Measurements from ENCODE around the gene VASN.

Gene VASN

GRCh38 chr16:4412854-4413253 is 41.2 kb downstream of the VASN start:
- CTCF ChIA-PET = interaction anchor here (0.6 to 2.3 kb wide), 2 partner anchors 10 to 206 kb away, joined by 3 to 8 read pairs; no protein-coding TSS in a partner anchor
- POLR2A ChIA-PET = no interaction called here

GRCh38 chr16:4414187-4414917 is 42.7 kb downstream of the VASN start:
- DNase-seq (ENCODE audit: extremely low spot score) = no peak
- no peak for TF ChIP-seq SUZ12 (IDR thresholded peaks at IDR 0.05)
- no peak for TF ChIP-seq HDGF (IDR thresholded peaks at IDR 0.05; ENCODE audit: borderline replicate concordance)
- TF ChIP-seq FOXK2 (IDR thresholded peaks at IDR 0.05) = no peak
- TF ChIP-seq L3MBTL2 (conservative IDR thresholded peaks at IDR 0.05) = no peak
- no peak for TF ChIP-seq NFRKB (IDR thresholded peaks at IDR 0.05)
- no peak for TF ChIP-seq FOXM1 (IDR thresholded peaks at IDR 0.05; ENCODE audit: borderline replicate concordance)
- TF ChIP-seq ARNT (IDR thresholded peaks at IDR 0.05) = no peak
- no peak for TF ChIP-seq BHLHE40 (IDR thresholded peaks at IDR 0.05; ENCODE audit: borderline replicate concordance)
- no peak for TF ChIP-seq TARDBP (IDR thresholded peaks at IDR 0.05)
- no peak for TF ChIP-seq ZNF384 (IDR thresholded peaks at IDR 0.05)
- TF ChIP-seq CTBP1 (IDR thresholded peaks at IDR 0.05; ENCODE audit: borderline replicate concordance) = no peak
- TF ChIP-seq, protein P1, sequence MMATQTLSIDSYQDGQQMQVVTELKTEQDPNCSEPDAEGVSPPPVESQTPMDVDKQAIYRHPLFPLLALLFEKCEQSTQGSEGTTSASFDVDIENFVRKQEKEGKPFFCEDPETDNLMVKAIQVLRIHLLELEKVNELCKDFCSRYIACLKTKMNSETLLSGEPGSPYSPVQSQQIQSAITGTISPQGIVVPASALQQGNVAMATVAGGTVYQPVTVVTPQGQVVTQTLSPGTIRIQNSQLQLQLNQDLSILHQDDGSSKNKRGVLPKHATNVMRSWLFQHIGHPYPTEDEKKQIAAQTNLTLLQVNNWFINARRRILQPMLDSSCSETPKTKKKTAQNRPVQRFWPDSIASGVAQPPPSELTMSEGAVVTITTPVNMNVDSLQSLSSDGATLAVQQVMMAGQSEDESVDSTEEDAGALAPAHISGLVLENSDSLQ (IDR thresholded peaks at IDR 0.05) = no peak
- no peak for TF ChIP-seq SP1 (IDR thresholded peaks at IDR 0.05)
- no peak for TF ChIP-seq ELF4 (IDR thresholded peaks at IDR 0.05)
- no peak for TF ChIP-seq LEF1 (IDR thresholded peaks at IDR 0.05; ENCODE audit: borderline replicate concordance)
- TF ChIP-seq FOXA1 (IDR thresholded peaks at IDR 0.05) = no peak
- CTCF ChIA-PET = interaction anchor here (0.8 to 5.8 kb wide), 2 partner anchors 11 to 44 kb away, joined by 3 to 54 read pairs; no protein-coding TSS in a partner anchor
- POLR2A ChIA-PET = interaction anchor here (1.2 to 1.6 kb wide), 2 partner anchors 11 to 12 kb away, joined by 3 to 5 read pairs; no protein-coding TSS in a partner anchor

More at GRCh38 chr16:4412854-4413253, 41.2 kb downstream of the VASN start:
- TF ChIP-seq BHLHE40 (IDR thresholded peaks at IDR 0.05; ENCODE audit: borderline replicate concordance) = no peak
- no peak for TF ChIP-seq SUZ12 (IDR thresholded peaks at IDR 0.05)
- TF ChIP-seq FOXK2 (IDR thresholded peaks at IDR 0.05) = no peak
- TF ChIP-seq ELF4 (IDR thresholded peaks at IDR 0.05) = no peak
- TF ChIP-seq FOXM1 (IDR thresholded peaks at IDR 0.05; ENCODE audit: borderline replicate concordance) = no peak
- no peak for TF ChIP-seq LEF1 (IDR thresholded peaks at IDR 0.05; ENCODE audit: borderline replicate concordance)
- no peak for TF ChIP-seq L3MBTL2 (conservative IDR thresholded peaks at IDR 0.05)
- no peak for TF ChIP-seq ARNT (IDR thresholded peaks at IDR 0.05)
- TF ChIP-seq TARDBP (IDR thresholded peaks at IDR 0.05) = no peak
- no peak for TF ChIP-seq SP1 (IDR thresholded peaks at IDR 0.05)
- no peak for TF ChIP-seq CTBP1 (IDR thresholded peaks at IDR 0.05; ENCODE audit: borderline replicate concordance)
- TF ChIP-seq FOXA1 (IDR thresholded peaks at IDR 0.05) = no peak
- TF ChIP-seq ZNF384 (IDR thresholded peaks at IDR 0.05) = no peak
- DNase-seq (ENCODE audit: extremely low spot score) = no peak

DNA sequence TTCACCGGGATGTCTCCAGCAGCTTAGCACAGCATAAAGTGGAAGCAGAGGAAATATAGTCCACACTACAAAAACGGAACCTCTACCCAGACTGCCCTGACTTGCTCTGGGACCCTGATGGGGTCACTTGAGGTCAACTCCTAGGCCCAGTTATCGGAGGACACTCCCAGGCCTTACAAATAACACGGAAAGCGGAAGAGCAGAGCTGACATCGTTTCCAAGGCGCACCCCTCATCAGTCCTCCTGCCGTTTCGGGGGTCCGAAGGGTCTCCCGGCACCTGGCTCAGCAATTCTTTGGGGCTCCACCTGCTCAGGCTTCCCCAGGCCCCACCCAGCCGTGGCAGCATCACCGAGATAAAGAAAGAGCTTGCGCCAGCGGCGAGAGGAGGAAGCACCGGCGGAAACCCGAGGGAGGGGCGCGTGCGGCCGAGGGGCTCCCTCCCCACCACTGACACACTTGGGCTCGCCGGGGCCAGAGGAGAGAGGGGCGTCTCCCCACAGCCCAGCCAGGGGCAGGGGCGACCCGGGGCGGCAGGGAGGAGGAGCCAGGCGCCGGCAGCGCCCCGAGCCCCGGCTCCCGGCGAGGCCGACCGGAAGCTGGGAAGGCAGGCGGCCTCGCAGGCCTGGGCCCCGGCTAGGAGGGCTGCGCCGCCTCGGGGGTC is 44.0 kb downstream of the VASN start:
- no peak for TF ChIP-seq LEF1 (IDR thresholded peaks at IDR 0.05; ENCODE audit: borderline replicate concordance)
- no peak for TF ChIP-seq CTBP1 (IDR thresholded peaks at IDR 0.05; ENCODE audit: borderline replicate concordance)
- TF ChIP-seq FOXM1 (IDR thresholded peaks at IDR 0.05; ENCODE audit: borderline replicate concordance) = no peak
- no peak for TF ChIP-seq SP1 (IDR thresholded peaks at IDR 0.05)
- no peak for TF ChIP-seq TARDBP (IDR thresholded peaks at IDR 0.05)
- no peak for TF ChIP-seq HDGF (IDR thresholded peaks at IDR 0.05; ENCODE audit: borderline replicate concordance)
- no peak for TF ChIP-seq FOXA1 (IDR thresholded peaks at IDR 0.05)
- ChIA-PET POLR2A (interaction anchor here (1.0 to 1.7 kb wide), 5 partner anchors 9 to 64 kb away, joined by 3 to 5 read pairs (median 4); partner anchors contain the start of gene PAM16), CTCF (interaction anchor here (0.5 to 5.8 kb wide), 2 partner anchors 12 to 62 kb away, joined by 3 to 54 read pairs; no protein-coding TSS in a partner anchor)
- peak; percentile 37 for DNase-seq (ENCODE audit: extremely low spot score)

- peak; percentile 97 for DNase-seq (ENCODE audit: extremely low spot score)
- CTCF ChIA-PET = interaction anchor here (0.5 to 5.8 kb wide), 2 partner anchors 13 to 62 kb away, joined by 3 to 54 read pairs; no protein-coding TSS in a partner anchor
Observed at GRCh38 chr16:4416200-4417032, 44.8 kb downstream of the VASN start, which contains the start of gene CORO7. Gene CORO7, minus strand, starts transcription at chr16:4416596. Its CDS starts 78 bp downstream, at chr16:4416518.

More at GRCh38 chr16:4416200-4417032, 44.8 kb downstream of the VASN start, which contains the start of gene CORO7:
- POLR2A ChIA-PET = interaction anchor here (1.0 to 1.7 kb wide), 4 partner anchors 8 to 65 kb away, joined by 3 to 7 read pairs (median 4); partner anchors contain the start of gene PAM16
- TF ChIP-seq FOXK2 (IDR thresholded peaks at IDR 0.05) (no peak), NFRKB (IDR thresholded peaks at IDR 0.05) (no peak), CTBP1 (IDR thresholded peaks at IDR 0.05; ENCODE audit: borderline replicate concordance) (no peak), FOXA1 (IDR thresholded peaks at IDR 0.05) (no peak), ARNT (IDR thresholded peaks at IDR 0.05) (no peak), LEF1 (IDR thresholded peaks at IDR 0.05; ENCODE audit: borderline replicate concordance) (no peak), FOXM1 (IDR thresholded peaks at IDR 0.05; ENCODE audit: borderline replicate concordance) (no peak), SP1 (IDR thresholded peaks at IDR 0.05) (no peak), HDGF (IDR thresholded peaks at IDR 0.05; ENCODE audit: borderline replicate concordance) (0 out of 2 replicates have a peak, but pooled peaks have one; percentile 86), L3MBTL2 (conservative IDR thresholded peaks at IDR 0.05) (peak; percentile 67), ZNF384 (IDR thresholded peaks at IDR 0.05) (no peak), TARDBP (IDR thresholded peaks at IDR 0.05) (peak; percentile 81), SUZ12 (IDR thresholded peaks at IDR 0.05) (no peak), BHLHE40 (IDR thresholded peaks at IDR 0.05; ENCODE audit: borderline replicate concordance) (no peak), ELF4 (IDR thresholded peaks at IDR 0.05) (no peak)
- TF ChIP-seq, protein P1 (IDR thresholded peaks at IDR 0.05) = peak; percentile 72
